Measurements from ENCODE around the gene CCDC106. TPM values are rescaled to one million over a fixed set of nuclear protein-coding genes. Genes with fewer than 3 reads are reported as not detected.

Gene CCDC106
- total RNA-seq, 2 donors from 2014 or later = 19.1 to 30.0 TPM

GRCh38 chr19:55688422-55689218 lies 40.6 kb downstream of the CCDC106 start:
- DNase-seq (ENCODE audit: low spot score) = no peak
- Histone ChIP-seq H3K27me3 (no peaks in the 10 kb centered on the region), H3K9me3 (no peaks in the 10 kb centered on the region), H3K36me3 (peaks cover 86% of the 10 kb centered on the region), H3K27ac (no peak overlapping the region), H3K4me1 (peaks cover 0 to 12% of the 10 kb centered on the region in 2 donors), H3K4me3 (no peak overlapping the region)
- TF ChIP-seq CTCF (IDR thresholded peaks at IDR 0.05) = no peak

GRCh38 chr19:55689411-55690108 lies 41.5 kb downstream of the CCDC106 start:
- no peak for TF ChIP-seq CTCF (IDR thresholded peaks at IDR 0.05)
- Histone ChIP-seq H3K4me3 (no peak overlapping the region), H3K4me1 (peaks cover 0 to 3% of the 10 kb centered on the region in 2 donors), H3K27ac (no peak overlapping the region), H3K27me3 (no peaks in the 10 kb centered on the region), H3K36me3 (peaks cover 88% of the 10 kb centered on the region), H3K9me3 (no peaks in the 10 kb centered on the region)
- no peak for DNase-seq (ENCODE audit: low spot score)

GRCh38 chr19:55690109-55690768 lies 42.2 kb downstream of the CCDC106 start:
- no peaks in the 10 kb centered on the region for H3K9me3 ChIP-seq
- H3K27ac ChIP-seq = no peak overlapping the region
- H3K4me3 ChIP-seq = no peak overlapping the region
- H3K36me3 ChIP-seq = peaks cover 88% of the 10 kb centered on the region
- TF ChIP-seq CTCF (IDR thresholded peaks at IDR 0.05) = no peak
- no peaks in the 10 kb centered on the region for H3K4me1 ChIP-seq
- no peak for DNase-seq (ENCODE audit: low spot score)
- H3K27me3 ChIP-seq = no peaks in the 10 kb centered on the region

GRCh38 chr19:55690769-55691545 lies 42.9 kb downstream of the CCDC106 start:
- no peak overlapping the region for H3K4me3 ChIP-seq
- no peaks in the 10 kb centered on the region for H3K9me3 ChIP-seq
- H3K4me1 ChIP-seq = no peaks in the 10 kb centered on the region
- H3K27me3 ChIP-seq = no peaks in the 10 kb centered on the region
- H3K36me3 ChIP-seq = peaks cover 88% of the 10 kb centered on the region
- no peak overlapping the region for H3K27ac ChIP-seq
- no peak for DNase-seq (ENCODE audit: low spot score)
- no peak for TF ChIP-seq CTCF (IDR thresholded peaks at IDR 0.05)

Measured in right atrium auricular region (tissue), 2 donors.